ENCODE results near the gene ARHGDIG. TPM values are rescaled to one million over a fixed set of nuclear protein-coding genes. Genes with fewer than 3 reads are reported as not detected.
A peak's percentile ranks its signal among the peaks of the same experiment; 100 is the strongest.
"Not testable (repeated sequence)": the region's sequence is repeated elsewhere in the genome, so short reads cannot be mapped to it uniquely, and the experiment has no call there.

ARHGDIG gene
- total and polyA plus RNA-seq, 4 donors: 0.08 TPM; not detected in 3

DNA sequence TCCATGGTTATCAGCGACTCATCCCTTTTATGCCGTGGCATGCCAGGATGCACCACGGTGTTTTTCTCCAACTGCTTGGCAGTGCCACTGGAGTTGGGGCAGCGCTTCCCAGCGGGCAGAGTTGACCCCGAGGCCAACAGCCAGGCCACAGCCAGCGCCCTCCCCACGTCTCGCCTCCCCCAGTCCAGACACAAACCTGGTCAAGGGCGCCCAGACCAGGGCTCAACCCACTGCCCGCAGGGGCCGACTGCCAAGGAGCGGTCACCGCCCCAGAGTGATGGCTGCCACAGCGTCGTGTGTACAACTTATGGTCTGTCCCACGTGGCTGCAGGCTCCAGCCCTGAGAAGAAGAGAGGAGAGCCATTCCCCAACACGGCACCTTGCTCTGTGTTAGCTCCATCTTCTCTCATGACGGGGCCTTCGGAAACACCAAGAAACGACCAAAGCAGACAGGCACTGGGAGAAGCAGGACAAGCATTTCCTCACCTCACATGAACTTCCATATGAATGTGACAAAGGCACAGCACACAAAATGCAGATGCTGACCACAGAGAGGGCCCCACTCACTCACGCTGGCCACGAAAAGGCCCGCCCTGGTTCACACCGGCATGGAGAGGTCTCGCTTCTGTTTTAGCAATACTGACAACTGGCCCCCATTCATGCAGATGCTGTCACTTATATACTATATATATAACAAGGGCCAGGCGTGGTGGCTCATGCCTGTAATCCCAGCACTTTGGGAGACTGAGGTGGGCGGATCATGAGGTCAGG is 45.2 kb downstream of the ARHGDIG start:
- H3K4me1 ChIP-seq (ENCODE audit: control insufficient read depth in 4 of 4, insufficient read depth in 4 of 4, low read length in 3 of 4): peaks cover 5 to 13% (median 10%) of the 10 kb centered on the region in 4 donors
- DNase-seq (ENCODE audit: low spot score): no peak
- 88% methylated on average over 28 of the region's 28 CpGs for WGBS
- H3K9me3 ChIP-seq (ENCODE audit: control insufficient read depth in 4 of 4, low read length in 3 of 4): no peaks in the 10 kb centered on the region
- no peak overlapping the region for H3K9ac ChIP-seq (ENCODE audit: low read depth in 1 of 2, low read length in 2 of 2)
- TF ChIP-seq FOXA1 (IDR thresholded peaks at IDR 0.05) (no peak), SP1 (IDR thresholded peaks at IDR 0.05) (no peak), RXRA (IDR thresholded peaks at IDR 0.05) (no peak), MAX (IDR thresholded peaks at IDR 0.05) (no peak), NR2F2 (IDR thresholded peaks at IDR 0.05) (no peak), YY1 (IDR thresholded peaks at IDR 0.05) (no peak), CTCF (IDR thresholded peaks at IDR 0.05; ENCODE audit: low read depth, low read length, missing input control) (no peak), GABPA (IDR thresholded peaks at IDR 0.05 in 1 of 2, conservative IDR thresholded peaks at IDR 0.05 in 1 of 2) (no peak), RAD21 (IDR thresholded peaks at IDR 0.05) (no peak), REST (IDR thresholded peaks at IDR 0.05) (no peak), JUND (IDR thresholded peaks at IDR 0.05) (no peak)
- TF ChIP-seq, protein P1, sequence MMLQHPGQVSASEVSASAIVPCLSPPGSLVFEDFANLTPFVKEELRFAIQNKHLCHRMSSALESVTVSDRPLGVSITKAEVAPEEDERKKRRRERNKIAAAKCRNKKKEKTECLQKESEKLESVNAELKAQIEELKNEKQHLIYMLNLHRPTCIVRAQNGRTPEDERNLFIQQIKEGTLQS (IDR thresholded peaks at IDR 0.05): no peak
- no peaks in the 10 kb centered on the region for H3K36me3 ChIP-seq (ENCODE audit: control insufficient read depth in 4 of 4, insufficient read depth in 3 of 4, low read depth in 1 of 4, low read length in 3 of 4)
- no peak overlapping the region for H3K27ac ChIP-seq (ENCODE audit: low read depth in 1 of 2, low read length in 2 of 2)
- H3K4me3 ChIP-seq (ENCODE audit: low read depth in 1 of 3, low read length in 3 of 3): no peak overlapping the region
- H3K27me3 ChIP-seq (ENCODE audit: control insufficient read depth in 4 of 4, insufficient read depth in 4 of 4, low read length in 3 of 4): no peaks in the 10 kb centered on the region

- Histone ChIP-seq H3K4me1 (ENCODE audit: control insufficient read depth in 4 of 4, insufficient read depth in 4 of 4, low read length in 3 of 4) (peaks cover 5 to 13% (median 9%) of the 10 kb centered on the region in 4 donors), H3K27me3 (ENCODE audit: control insufficient read depth in 4 of 4, insufficient read depth in 4 of 4, low read length in 3 of 4) (no peaks in the 10 kb centered on the region), H3K36me3 (ENCODE audit: control insufficient read depth in 4 of 4, insufficient read depth in 3 of 4, low read depth in 1 of 4, low read length in 3 of 4) (no peaks in the 10 kb centered on the region), H3K27ac (ENCODE audit: low read depth in 1 of 2, low read length in 2 of 2) (no peak overlapping the region), H3K9ac (ENCODE audit: low read depth in 1 of 2, low read length in 2 of 2) (no peak overlapping the region), H3K4me3 (ENCODE audit: low read depth in 1 of 3, low read length in 3 of 3) (no peak overlapping the region), H3K9me3 (ENCODE audit: control insufficient read depth in 4 of 4, low read length in 3 of 4) (no peaks in the 10 kb centered on the region)
- 84% methylated on average over 2 of the region's 2 CpGs for WGBS
- DNase-seq (ENCODE audit: low spot score): no peak
- peak in 1 of 2 donors; percentile 18 for TF ChIP-seq HNF4A (conservative IDR thresholded peaks at IDR 0.05)
- peak in 1 of 2 donors; percentile 12 for TF ChIP-seq RXRA (IDR thresholded peaks at IDR 0.05)
- TF ChIP-seq, protein P1 (IDR thresholded peaks at IDR 0.05): no peak
These were observed 50.4 kb downstream of the ARHGDIG start for GRCh38 chr16:330741-331140.

- not testable (repeated sequence) for H3K36me3 ChIP-seq (ENCODE audit: control insufficient read depth in 4 of 4, insufficient read depth in 3 of 4, low read depth in 1 of 4, low read length in 3 of 4); H3K27me3 ChIP-seq (ENCODE audit: control insufficient read depth in 4 of 4, insufficient read depth in 4 of 4, low read length in 3 of 4); H3K9ac ChIP-seq (ENCODE audit: low read depth in 1 of 2, low read length in 2 of 2); DNase-seq (ENCODE audit: low spot score); H3K9me3 ChIP-seq (ENCODE audit: control insufficient read depth in 4 of 4, low read length in 3 of 4); H3K27ac ChIP-seq (ENCODE audit: low read depth in 1 of 2, low read length in 2 of 2); H3K4me3 ChIP-seq (ENCODE audit: low read depth in 1 of 3, low read length in 3 of 3)
- peaks cover 5 to 13% (median 9%) of the 10 kb centered on the region in 4 donors for H3K4me1 ChIP-seq (ENCODE audit: control insufficient read depth in 4 of 4, insufficient read depth in 4 of 4, low read length in 3 of 4)
- WGBS: 78% methylated on average over 6 of the region's 6 CpGs
These were observed 50.9 kb downstream of the ARHGDIG start for GRCh38 chr16:331181-331814.

Measured in liver (tissue), 9 donors.